ENCODE data around the gene PDLIM7. TPM values are rescaled to one million over a fixed set of nuclear protein-coding genes. Genes with fewer than 3 reads are reported as not detected.

Gene PDLIM7
- total and polyA plus RNA-seq, 2 of the 4 experiments (the other 2 are of a cell fraction) = 70.4 to 534 TPM

DNA sequence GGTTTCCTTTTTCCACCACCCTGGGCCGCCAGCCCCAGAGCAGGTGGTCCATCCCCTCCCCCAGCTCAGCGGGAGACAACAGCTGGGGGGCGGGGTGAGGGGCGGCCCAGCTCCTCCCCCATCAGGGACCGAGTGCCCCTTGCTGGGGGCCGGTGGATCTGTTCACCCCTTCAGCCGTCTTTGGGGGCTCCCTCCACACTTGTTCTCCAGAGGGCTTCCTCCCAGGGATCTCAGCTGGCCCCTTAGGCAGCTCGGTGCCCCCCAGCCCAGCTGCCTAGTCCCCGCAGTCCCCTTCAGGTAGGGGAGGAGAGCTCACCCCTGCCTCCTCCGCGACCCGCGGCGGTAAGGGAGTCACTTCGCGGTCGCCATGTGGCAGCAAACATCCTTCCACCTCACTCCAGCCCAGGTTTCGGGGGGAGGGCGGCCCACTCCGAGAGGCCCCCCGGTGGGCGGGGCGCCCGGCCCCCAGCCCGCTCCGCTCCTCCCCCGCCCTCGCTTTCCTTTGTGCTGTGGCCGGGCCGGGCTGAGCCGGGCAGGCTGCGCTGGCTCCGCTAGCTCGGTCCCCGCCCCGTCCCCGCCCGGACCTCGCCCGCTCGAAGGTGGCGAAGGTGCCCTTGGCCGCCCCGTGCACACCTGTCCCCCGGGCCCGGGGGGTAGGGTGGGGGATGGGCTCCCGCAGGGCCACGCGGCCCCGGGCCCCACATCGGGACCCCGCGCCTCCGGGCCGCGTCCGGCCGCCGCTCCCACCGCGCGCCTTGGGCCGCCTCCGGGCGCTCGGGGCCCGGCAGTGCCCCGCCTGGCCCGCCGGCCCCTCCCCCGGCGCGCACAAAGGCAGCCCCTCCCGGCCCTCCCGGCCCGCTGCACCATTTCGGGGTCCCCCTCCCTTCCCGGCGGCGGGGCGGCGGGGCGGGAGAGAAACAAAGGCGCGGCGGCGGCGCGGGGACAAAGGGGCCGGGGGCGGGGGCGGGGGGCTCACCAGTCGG, 24.7 kb downstream of the PDLIM7 start:
- dilution Hi-C loops (cut with HindIII; ENCODE audit: low sequenced_read_pairs, unreplicated experiment) = no loop called here
- peak; percentile 18 for ATAC-seq (ENCODE audit: low read depth)
- peaks cover 55% of the 10 kb centered on the region for H4K20me1 ChIP-seq (ENCODE audit: insufficient read depth, low read length)

More for the DNA sequence above, 24.7 kb downstream of the PDLIM7 start:
- WGBS, 2 experiments (ENCODE audit: extremely low coverage in 2 of 2, insufficient read length in 1 of 2) = 0% methylated on average over 19 of the region's 93 CpGs; no CpG with 5 or more reads in 1 of the 2 experiments
- peak overlapping the region; percentile 91 for H3K4ac ChIP-seq (ENCODE audit: low read depth, low read length)
- ChIA-PET CTCF (no interaction called here), POLR2A (ENCODE audit: unreplicated experiment) (interaction anchor here (1.9 kb wide), 1 partner anchor 23 kb away, joined by 11 read pairs; no protein-coding TSS in a partner anchor)
- peak overlapping the region; percentile 97 for H3K4me3 ChIP-seq (ENCODE audit: insufficient read depth, low read depth, low read length)
- H4K91ac ChIP-seq (ENCODE audit: insufficient read depth, low read depth, low read length) = peak overlapping the region; percentile 80
- H3K56ac ChIP-seq (ENCODE audit: extremely low read depth, insufficient read depth, low read length) = peak overlapping the region; percentile 32
- no peaks in the 10 kb centered on the region for H3K27me3 ChIP-seq (ENCODE audit: control insufficient read depth, insufficient read depth, low read length)
- no peaks in the 10 kb centered on the region for H3K9me3 ChIP-seq (ENCODE audit: control insufficient read depth, insufficient read depth, low read length)
- H2AK9ac ChIP-seq (replicated peaks; ENCODE audit: low read depth, low read length, poor library complexity) = peak overlapping the region; percentile 99
- peak overlapping the region; percentile 53; the same call in 1 of the 2 replicates for H4K5ac ChIP-seq (ENCODE audit: low read depth, low read length)
- in situ Hi-C loops (cut with MboI; ENCODE audit: low sequenced_read_pairs) = no loop called here
- H3K23ac ChIP-seq (ENCODE audit: low read depth, low read length) = peak overlapping the region; percentile 69; the same call in 1 of the 2 replicates
- peak overlapping the region; percentile 80; the same call in 1 of the 2 replicates for H3K18ac ChIP-seq (ENCODE audit: low read depth, low read length)
- no peak for DNase-seq
- H3K79me1 ChIP-seq (ENCODE audit: low read depth in 1 of 2, low read length in 2 of 2) = peaks cover 13 to 49% of the 10 kb centered on the region in 2 experiments; a peak in 3 of 4 replicates
- H2AFZ ChIP-seq (replicated peaks; ENCODE audit: low read length, poor library complexity) = peak overlapping the region; percentile 85
- peak overlapping the region; percentile 94 for H3K9ac ChIP-seq (ENCODE audit: low read depth, low read length)
- peak overlapping the region in 1 of 2 experiments; percentile 16; a peak in 2 of 4 replicates for H4K8ac ChIP-seq (ENCODE audit: low read depth in 2 of 2, low read length in 2 of 2)
- H3K14ac ChIP-seq (replicated peaks; ENCODE audit: low read depth, low read length) = peak overlapping the region; percentile 72; the same call in 1 of the 2 replicates
- peak overlapping the region; percentile 93 for H2BK5ac ChIP-seq (ENCODE audit: low read depth, low read length, poor library complexity, severe bottlenecking)
- peaks cover 23% of the 10 kb centered on the region for H3K36me3 ChIP-seq (ENCODE audit: control insufficient read depth, insufficient read depth, low read length)
- peak overlapping the region; percentile 75 for H3K4me2 ChIP-seq (ENCODE audit: low read depth, low read length)
- H2BK15ac ChIP-seq (ENCODE audit: low read depth, low read length) = no peak overlapping the region
- intact Hi-C loops (cut with micrococcal nuclease) = loop anchor here (2.0 kb wide), 1 partner anchor 24 kb away; the partner anchor contains the start of gene PDLIM7
- TF ChIP-seq MXI1 (IDR thresholded peaks at IDR 0.05; ENCODE audit: borderline replicate concordance, low read depth, low read length) (peak; percentile 6; the same call in 1 of the 2 replicates), POLR2A (IDR thresholded peaks at IDR 0.05; ENCODE audit: low read depth, low read length) (0 out of 2 replicates have a peak, but pooled peaks have one; percentile 51), MAZ (IDR thresholded peaks at IDR 0.05; ENCODE audit: borderline replicate concordance, low read depth, low read length) (peak; percentile 47; the same call in 1 of the 2 replicates), RFX5 (IDR thresholded peaks at IDR 0.05; ENCODE audit: low read depth, low read length) (no peak)
- TF ChIP-seq, protein P1, sequence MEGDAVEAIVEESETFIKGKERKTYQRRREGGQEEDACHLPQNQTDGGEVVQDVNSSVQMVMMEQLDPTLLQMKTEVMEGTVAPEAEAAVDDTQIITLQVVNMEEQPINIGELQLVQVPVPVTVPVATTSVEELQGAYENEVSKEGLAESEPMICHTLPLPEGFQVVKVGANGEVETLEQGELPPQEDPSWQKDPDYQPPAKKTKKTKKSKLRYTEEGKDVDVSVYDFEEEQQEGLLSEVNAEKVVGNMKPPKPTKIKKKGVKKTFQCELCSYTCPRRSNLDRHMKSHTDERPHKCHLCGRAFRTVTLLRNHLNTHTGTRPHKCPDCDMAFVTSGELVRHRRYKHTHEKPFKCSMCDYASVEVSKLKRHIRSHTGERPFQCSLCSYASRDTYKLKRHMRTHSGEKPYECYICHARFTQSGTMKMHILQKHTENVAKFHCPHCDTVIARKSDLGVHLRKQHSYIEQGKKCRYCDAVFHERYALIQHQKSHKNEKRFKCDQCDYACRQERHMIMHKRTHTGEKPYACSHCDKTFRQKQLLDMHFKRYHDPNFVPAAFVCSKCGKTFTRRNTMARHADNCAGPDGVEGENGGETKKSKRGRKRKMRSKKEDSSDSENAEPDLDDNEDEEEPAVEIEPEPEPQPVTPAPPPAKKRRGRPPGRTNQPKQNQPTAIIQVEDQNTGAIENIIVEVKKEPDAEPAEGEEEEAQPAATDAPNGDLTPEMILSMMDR (conservative IDR thresholded peaks at IDR 0.05; ENCODE audit: low read depth, low read length) = no peak
- peak overlapping the region; percentile 91 for H2AK5ac ChIP-seq (ENCODE audit: low read depth, low read length)
- H3K9me1 ChIP-seq (ENCODE audit: insufficient read depth, low read length) = peaks cover 43% of the 10 kb centered on the region
- BruUV-seq (replicated peaks) = no TSS peak
- peaks cover 47% of the 10 kb centered on the region for H3K4me1 ChIP-seq (ENCODE audit: control insufficient read depth, insufficient read depth, low read length)
- peak overlapping the region; percentile 93 for H3K27ac ChIP-seq (ENCODE audit: insufficient read depth, low read length)
- H2BK120ac ChIP-seq (ENCODE audit: low read depth, low read length) = no peak overlapping the region; the same call in 1 of the 2 replicates
- H2BK20ac ChIP-seq (ENCODE audit: low read depth, low read length) = no peak overlapping the region

Measured in IMR-90 (cell line).